H1 (cell line): ENCODE data around the gene HIP1. TPM values are rescaled to one million over a fixed set of nuclear protein-coding genes. Genes with fewer than 3 reads are reported as not detected.

ENCODE experiments used
- MAFK ChIP-seq: IDR thresholded peaks from 2 replicates; pipeline ENCODE4 v1.6.1; 2012; ENCODE audit warnings: low read depth, mild to moderate bottlenecking, improper control_type of control experiment, low read length
- polyA plus RNA-seq, 7 experiments: library from polyadenylated mRNA; depleted of rRNA in 3 of 7; stranded (reverse) in 5 of 7; unstranded in 2 of 7; fragments of >200 nt in 5 of 7; fragments of 200-250 nt in 2 of 7; gene quantifications; 1 replicate in 5 of 7; 2 replicates in 1 of 7; 4 replicates in 1 of 7; pipeline versions ENCODE4 v1.2.1 to v1.2.3, GENCODE V29; 2011 to 2013; ENCODE audit warnings: missing spikeins in 2 of 7, mixed read lengths in 2 of 7
- total RNA-seq: library from RNA; stranded (reverse); fragmentation: NEBNext Ultra II Directional; extraction: Animal tissue kit (Norgen Biotek cat#: 25700); gene quantifications from 2 replicates; pipeline ENCODE4 v1.2.1, GENCODE V29; 2021

HIP1 gene
- total and polyA plus RNA-seq, 2 of the 8 experiments (the other 6 are each of a cell fraction or from before 2014, with no cell fraction given): 51.8 to 108 TPM

DNA sequence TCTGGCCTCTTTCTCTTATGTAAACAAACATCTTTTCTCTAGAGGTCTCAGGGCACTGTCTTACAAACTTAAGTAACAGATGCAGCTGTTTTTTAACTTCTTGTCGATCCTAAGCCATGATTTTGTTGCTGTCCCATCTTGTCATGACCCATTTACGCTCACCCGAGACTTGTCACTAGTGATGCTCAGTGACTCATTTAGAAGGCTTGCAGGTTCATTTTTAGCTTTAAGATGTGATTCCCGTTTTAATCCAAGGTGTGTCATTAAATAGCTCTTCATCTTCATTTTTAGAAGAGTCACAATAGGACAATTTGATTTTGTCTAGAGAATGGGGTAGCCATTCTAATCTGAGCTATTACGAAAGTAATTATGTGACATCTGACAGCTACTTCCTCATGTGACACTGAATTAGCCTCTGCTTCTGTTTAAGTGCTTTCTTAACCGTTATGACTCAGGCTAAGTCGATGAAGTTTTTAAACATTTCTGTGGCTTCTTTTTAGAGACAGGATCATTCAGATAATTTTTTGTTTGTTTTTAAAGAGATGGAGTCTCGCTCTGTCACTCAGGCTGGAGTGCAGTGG is 203.9 kb downstream of the HIP1 start (continued):
- no peak for TF ChIP-seq MAFK
